Testis (tissue), 2 donors: ENCODE results near the gene MESD.

ENCODE experiments used
- CTCF ChIP-seq, 3 experiments: fragments of 450-650 bp in 2 of 3; fragments of 200-600 bp in 1 of 3; sonication (generic) in 1 of 3; IDR thresholded peaks; one replicate each; pipeline ENCODE4 v1.5.1; 2016 to 2019; ENCODE audit warnings: antibody characterized with exemption in 3 of 3, mild to moderate bottlenecking in 2 of 3, moderate library complexity in 1 of 3
- POLR2A ChIP-seq: fragments of 450-650 bp; IDR thresholded peaks from one replicate; pipeline ENCODE4 v1.6.1; 2017; ENCODE audit warnings: antibody characterized with exemption, mild to moderate bottlenecking, moderate library complexity

GRCh38 chr15:81015621-81016488 lies 26.2 kb upstream of the MESD start:
- TF ChIP-seq CTCF (IDR thresholded peaks at IDR 0.05) = no peak
- TF ChIP-seq POLR2A = no peak
